Neural cell (in vitro differentiated cells): Measurements from ENCODE around the gene DNAJC15. TPM values are rescaled to one million over a fixed set of nuclear protein-coding genes. Genes with fewer than 3 reads are reported as not detected.

Experiments
- H2AFZ ChIP-seq: fragments of 200-600, 300-800 bp; sonication (generic), shearing (Covaris generic); 2 replicates; pipeline ENCODE4 v1.6.0; 2014; ENCODE audit warnings: low read depth, mild to moderate bottlenecking, antibody characterized with exemption, low read length, moderate library complexity
- H3F3A ChIP-seq: fragments of 200-600 bp; shearing (Covaris generic); 2 replicates; pipeline ENCODE4 v1.6.1; 2016; ENCODE audit warnings: mild to moderate bottlenecking, moderate library complexity, mixed read lengths, antibody characterized with exemption, low read length; ENCODE audit not compliant: insufficient read depth, poor library complexity, severe bottlenecking
- H3K27ac ChIP-seq: fragments of 200-600, 300-800 bp; sonication (generic), shearing (Covaris generic); 2 replicates; pipeline ENCODE4 v1.5.1; 2014; ENCODE audit warnings: mild to moderate bottlenecking, low read length, moderate library complexity
- H3K27me3 ChIP-seq: fragments of 300-800, 200-600 bp; sonication (generic), shearing (Covaris generic); 2 replicates; pipeline ENCODE4 v1.6.0; 2014; ENCODE audit warnings: mild to moderate bottlenecking, low read depth, low read length, moderate library complexity; ENCODE audit not compliant: insufficient read depth
- H3K36me3 ChIP-seq: fragments of 300-800, 200-600 bp; sonication (generic), shearing (Covaris generic); 2 replicates; pipeline ENCODE4 v1.5.1; 2014; ENCODE audit warnings: mild to moderate bottlenecking, antibody characterized with exemption, low read length, moderate library complexity; ENCODE audit not compliant: insufficient read depth
- H3K4me2 ChIP-seq: fragments of 300-800, 200-600 bp; sonication (generic), shearing (Covaris generic); 2 replicates; pipeline ENCODE4 v1.6.0; 2014; ENCODE audit warnings: mild to moderate bottlenecking, low read length
- H3K4me3 ChIP-seq: fragments of 300-800, 200-600 bp; sonication (generic), shearing (Covaris generic); 2 replicates; pipeline ENCODE4 v1.5.1; 2014; ENCODE audit warnings: mild to moderate bottlenecking, low read length, moderate library complexity
- H3K79me2 ChIP-seq: fragments of 200-600 bp; shearing (Covaris generic); replicated peaks from 2 replicates; pipeline ENCODE4 v1.6.0; 2014; ENCODE audit warnings: mild to moderate bottlenecking, low read length, moderate library complexity; ENCODE audit not compliant: insufficient read depth
- H3K9ac ChIP-seq: fragments of 300-800, 200-600 bp; sonication (generic), shearing (Covaris generic); 2 replicates; pipeline ENCODE4 v1.6.1; 2016; ENCODE audit warnings: mild to moderate bottlenecking, low read length, mixed read lengths
- H3K9me2 ChIP-seq: fragments of 200-600 bp; shearing (Covaris generic); 2 replicates; pipeline ENCODE4 v1.6.1; 2016; ENCODE audit warnings: mild to moderate bottlenecking, low read length, mixed read lengths; ENCODE audit not compliant: insufficient read depth
- H3K9me3 ChIP-seq: fragments of 200-600, 300-800 bp; sonication (generic), shearing (Covaris generic); 2 replicates; pipeline ENCODE4 v1.6.1; 2016; ENCODE audit warnings: mild to moderate bottlenecking, mixed run types, low read length, moderate library complexity, mixed read lengths
- H4K20me1 ChIP-seq: fragments of 200-600 bp; shearing (Covaris generic); 2 replicates; pipeline ENCODE4 v1.6.1; 2016; ENCODE audit warnings: mild to moderate bottlenecking, mixed run types; ENCODE audit not compliant: insufficient read depth
- EP300 ChIP-seq: fragments of 450-650 bp; conservative IDR thresholded peaks from 2 replicates; pipeline ENCODE4 v1.6.1; 2014; ENCODE audit warnings: antibody characterized with exemption, mild to moderate bottlenecking, moderate library complexity; ENCODE audit not compliant: poor library complexity, severe bottlenecking
- EZH2 ChIP-seq: fragments of 200-600, 300-800 bp; shearing (Covaris generic), sonication (generic); IDR thresholded peaks from 2 replicates; pipeline ENCODE4 v1.6.1; 2014; ENCODE audit warnings: antibody characterized with exemption, low read length, borderline replicate concordance, mild to moderate bottlenecking; ENCODE audit not compliant: insufficient read depth, poor library complexity, severe bottlenecking
- MXI1 ChIP-seq: fragments of 450-650 bp; conservative IDR thresholded peaks from 2 replicates; pipeline ENCODE4 v1.6.1; 2014; ENCODE audit warnings: antibody characterized with exemption, mild to moderate bottlenecking; ENCODE audit not compliant: poor library complexity, severe bottlenecking
- POLR2AphosphoS5 ChIP-seq: IDR thresholded peaks from 2 replicates; pipeline ENCODE4 v1.6.1; 2012
- RAD21 ChIP-seq: fragments of 450-650 bp; conservative IDR thresholded peaks from 2 replicates; pipeline ENCODE4 v1.6.1; 2014; ENCODE audit warnings: antibody characterized with exemption, mild to moderate bottlenecking, moderate library complexity
- SMC3 ChIP-seq: fragments of 450-650 bp; conservative IDR thresholded peaks from 2 replicates; pipeline ENCODE4 v1.6.1; 2014; ENCODE audit warnings: antibody characterized with exemption, mild to moderate bottlenecking, moderate library complexity; ENCODE audit not compliant: poor library complexity
- TAF1 ChIP-seq: IDR thresholded peaks from 2 replicates; pipeline ENCODE4 v1.6.1; 2012; ENCODE audit warnings: low read depth
- polyA plus RNA-seq: library from polyadenylated mRNA; depleted of rRNA; stranded (reverse); fragments of >200 nt; gene quantifications from 2 replicates; pipeline ENCODE4 v1.2.3, GENCODE V29; 2014
- TF ChIP-seq, protein P1 (sequence below): fragments of 450-650 bp; IDR thresholded peaks from 2 replicates; pipeline ENCODE4 v1.5.1; 2014; ENCODE audit warnings: antibody characterized with exemption, mild to moderate bottlenecking, moderate library complexity; ENCODE audit not compliant: poor library complexity, severe bottlenecking
- TF ChIP-seq, protein P2 (sequence below): IDR thresholded peaks from 2 replicates; pipeline ENCODE4 v1.6.1; 2012; ENCODE audit warnings: borderline replicate concordance

The DNAJC15 gene
- polyA plus RNA-seq, 1 donor from 2014 or later: 0.84 TPM

DNA sequence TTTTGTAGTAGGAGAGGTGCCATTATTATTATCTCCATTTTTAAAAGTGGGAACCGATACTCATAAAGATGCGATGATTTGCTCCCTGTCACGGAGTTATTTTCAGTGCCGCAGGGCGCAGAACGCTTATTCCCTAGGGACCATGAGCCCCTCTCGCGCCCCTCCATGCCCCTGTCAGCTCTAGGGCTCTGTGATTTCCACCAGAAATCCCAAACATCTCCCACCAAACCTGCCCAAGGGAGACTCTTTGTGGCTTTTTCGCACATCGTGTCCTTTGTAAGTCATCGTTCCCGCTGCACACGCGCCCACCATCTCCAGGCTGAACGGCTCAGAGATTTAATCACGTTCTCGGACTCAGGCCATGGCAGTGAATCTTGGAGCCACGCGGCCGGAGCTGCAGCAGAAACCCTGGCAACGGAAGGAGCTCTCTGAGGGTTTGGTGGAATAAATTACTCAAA is 105.1 kb downstream of the DNAJC15 start:
- Histone ChIP-seq H3K4me3 (peak overlapping the region; percentile 55), H4K20me1 (no peaks in the 10 kb centered on the region), H3K9me3 (no peaks in the 10 kb centered on the region), H3K4me2 (no peak overlapping the region), H3K9me2 (no peaks in the 10 kb centered on the region), H2AFZ (no peak overlapping the region), H3K36me3 (no peaks in the 10 kb centered on the region), H3F3A (peaks cover 12% of the 10 kb centered on the region), H3K27me3 (no peaks in the 10 kb centered on the region), H3K9ac (peak overlapping the region; percentile 68), H3K79me2 (no peaks in the 10 kb centered on the region), H3K27ac (peak overlapping the region; percentile 98)
- TF ChIP-seq MXI1 (no peak), POLR2AphosphoS5 (no peak), EZH2 (no peak), TAF1 (no peak), SMC3 (no peak), EP300 (no peak), RAD21 (no peak)
- TF ChIP-seq, protein P1, sequence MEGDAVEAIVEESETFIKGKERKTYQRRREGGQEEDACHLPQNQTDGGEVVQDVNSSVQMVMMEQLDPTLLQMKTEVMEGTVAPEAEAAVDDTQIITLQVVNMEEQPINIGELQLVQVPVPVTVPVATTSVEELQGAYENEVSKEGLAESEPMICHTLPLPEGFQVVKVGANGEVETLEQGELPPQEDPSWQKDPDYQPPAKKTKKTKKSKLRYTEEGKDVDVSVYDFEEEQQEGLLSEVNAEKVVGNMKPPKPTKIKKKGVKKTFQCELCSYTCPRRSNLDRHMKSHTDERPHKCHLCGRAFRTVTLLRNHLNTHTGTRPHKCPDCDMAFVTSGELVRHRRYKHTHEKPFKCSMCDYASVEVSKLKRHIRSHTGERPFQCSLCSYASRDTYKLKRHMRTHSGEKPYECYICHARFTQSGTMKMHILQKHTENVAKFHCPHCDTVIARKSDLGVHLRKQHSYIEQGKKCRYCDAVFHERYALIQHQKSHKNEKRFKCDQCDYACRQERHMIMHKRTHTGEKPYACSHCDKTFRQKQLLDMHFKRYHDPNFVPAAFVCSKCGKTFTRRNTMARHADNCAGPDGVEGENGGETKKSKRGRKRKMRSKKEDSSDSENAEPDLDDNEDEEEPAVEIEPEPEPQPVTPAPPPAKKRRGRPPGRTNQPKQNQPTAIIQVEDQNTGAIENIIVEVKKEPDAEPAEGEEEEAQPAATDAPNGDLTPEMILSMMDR: no peak
- TF ChIP-seq, protein P2, sequence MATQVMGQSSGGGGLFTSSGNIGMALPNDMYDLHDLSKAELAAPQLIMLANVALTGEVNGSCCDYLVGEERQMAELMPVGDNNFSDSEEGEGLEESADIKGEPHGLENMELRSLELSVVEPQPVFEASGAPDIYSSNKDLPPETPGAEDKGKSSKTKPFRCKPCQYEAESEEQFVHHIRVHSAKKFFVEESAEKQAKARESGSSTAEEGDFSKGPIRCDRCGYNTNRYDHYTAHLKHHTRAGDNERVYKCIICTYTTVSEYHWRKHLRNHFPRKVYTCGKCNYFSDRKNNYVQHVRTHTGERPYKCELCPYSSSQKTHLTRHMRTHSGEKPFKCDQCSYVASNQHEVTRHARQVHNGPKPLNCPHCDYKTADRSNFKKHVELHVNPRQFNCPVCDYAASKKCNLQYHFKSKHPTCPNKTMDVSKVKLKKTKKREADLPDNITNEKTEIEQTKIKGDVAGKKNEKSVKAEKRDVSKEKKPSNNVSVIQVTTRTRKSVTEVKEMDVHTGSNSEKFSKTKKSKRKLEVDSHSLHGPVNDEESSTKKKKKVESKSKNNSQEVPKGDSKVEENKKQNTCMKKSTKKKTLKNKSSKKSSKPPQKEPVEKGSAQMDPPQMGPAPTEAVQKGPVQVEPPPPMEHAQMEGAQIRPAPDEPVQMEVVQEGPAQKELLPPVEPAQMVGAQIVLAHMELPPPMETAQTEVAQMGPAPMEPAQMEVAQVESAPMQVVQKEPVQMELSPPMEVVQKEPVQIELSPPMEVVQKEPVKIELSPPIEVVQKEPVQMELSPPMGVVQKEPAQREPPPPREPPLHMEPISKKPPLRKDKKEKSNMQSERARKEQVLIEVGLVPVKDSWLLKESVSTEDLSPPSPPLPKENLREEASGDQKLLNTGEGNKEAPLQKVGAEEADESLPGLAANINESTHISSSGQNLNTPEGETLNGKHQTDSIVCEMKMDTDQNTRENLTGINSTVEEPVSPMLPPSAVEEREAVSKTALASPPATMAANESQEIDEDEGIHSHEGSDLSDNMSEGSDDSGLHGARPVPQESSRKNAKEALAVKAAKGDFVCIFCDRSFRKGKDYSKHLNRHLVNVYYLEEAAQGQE: no peak

DNA sequence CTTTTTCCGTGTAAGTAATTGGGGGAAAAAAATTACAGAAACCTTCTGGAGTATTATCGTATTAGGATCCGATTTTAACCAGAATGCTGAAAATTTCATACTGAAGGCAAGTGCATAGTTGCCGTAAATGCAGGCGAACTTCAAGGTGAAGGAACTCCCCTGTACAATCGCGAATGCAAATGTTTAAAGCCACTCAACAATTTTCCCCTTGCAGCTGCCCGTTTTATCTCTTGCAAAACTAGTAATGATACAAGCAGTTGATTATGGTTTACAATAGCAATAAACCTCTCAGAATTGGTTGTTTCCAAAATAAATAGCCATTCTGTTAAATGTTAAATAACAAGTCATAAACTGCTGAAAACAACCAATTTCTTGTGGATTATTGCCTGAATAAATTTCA is 105.7 kb downstream of the DNAJC15 start:
- Histone ChIP-seq H3K27me3 (no peaks in the 10 kb centered on the region), H2AFZ (no peak overlapping the region), H3F3A (peaks cover 12% of the 10 kb centered on the region), H3K9ac (peak overlapping the region; percentile 68), H3K27ac (peak overlapping the region; percentile 98), H3K4me2 (peak overlapping the region; percentile 92), H3K79me2 (no peaks in the 10 kb centered on the region), H3K36me3 (no peaks in the 10 kb centered on the region), H3K4me3 (peak overlapping the region; percentile 55), H3K9me3 (no peaks in the 10 kb centered on the region), H3K9me2 (no peaks in the 10 kb centered on the region), H4K20me1 (no peaks in the 10 kb centered on the region)
- no peak for TF ChIP-seq POLR2AphosphoS5
- TF ChIP-seq, protein P1: no peak
- TF ChIP-seq MXI1: no peak
- TF ChIP-seq, protein P2: no peak
- no peak for TF ChIP-seq SMC3
- no peak for TF ChIP-seq TAF1
- TF ChIP-seq EP300: no peak
- no peak for TF ChIP-seq EZH2
- no peak for TF ChIP-seq RAD21
